Right renal pelvis (tissue), 4 donors: ENCODE results near the gene MEIOB. TPM values are rescaled to one million over a fixed set of nuclear protein-coding genes. Genes with fewer than 3 reads are reported as not detected.

Source experiments
- DNase-seq, 4 donors: peaks; one replicate each; pipeline ENCODE4 v3.0.0-alpha.2; 2013; ENCODE audit warnings: low read depth in 4 of 4, low spot score in 3 of 4, missing footprints in 1 of 4
- polyA plus RNA-seq, 4 donors: library from polyadenylated mRNA; unstranded; fragments of 120-200 nt; gene quantifications; one replicate each; pipeline ENCODE4 v1.2.1, GENCODE V29; 2013; ENCODE audit not compliant: insufficient read length in 4 of 4

MEIOB gene
- polyA plus RNA-seq, 4 donors, result 0.37 to 1.7 (median 1.2) TPM

DNA sequence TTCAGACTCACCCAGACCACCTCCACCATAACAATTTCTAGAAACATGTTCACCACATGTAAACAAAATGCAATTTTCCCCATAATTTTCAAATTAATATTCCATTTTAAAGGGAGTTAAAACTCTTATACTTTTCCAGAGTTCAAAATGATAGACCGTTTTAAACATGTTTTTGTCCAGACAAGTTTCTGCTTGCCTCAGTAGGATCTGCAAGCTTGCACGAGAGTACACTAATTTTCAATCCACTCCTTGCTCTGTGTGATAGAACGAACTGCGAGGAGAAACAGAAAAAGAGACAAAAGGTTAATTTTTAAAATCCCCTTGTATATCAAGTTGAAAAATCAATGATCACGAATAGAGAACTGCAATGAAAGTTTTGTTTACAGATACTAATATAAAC is 37.9 kb downstream of the MEIOB start:
- no peak for DNase-seq

DNA sequence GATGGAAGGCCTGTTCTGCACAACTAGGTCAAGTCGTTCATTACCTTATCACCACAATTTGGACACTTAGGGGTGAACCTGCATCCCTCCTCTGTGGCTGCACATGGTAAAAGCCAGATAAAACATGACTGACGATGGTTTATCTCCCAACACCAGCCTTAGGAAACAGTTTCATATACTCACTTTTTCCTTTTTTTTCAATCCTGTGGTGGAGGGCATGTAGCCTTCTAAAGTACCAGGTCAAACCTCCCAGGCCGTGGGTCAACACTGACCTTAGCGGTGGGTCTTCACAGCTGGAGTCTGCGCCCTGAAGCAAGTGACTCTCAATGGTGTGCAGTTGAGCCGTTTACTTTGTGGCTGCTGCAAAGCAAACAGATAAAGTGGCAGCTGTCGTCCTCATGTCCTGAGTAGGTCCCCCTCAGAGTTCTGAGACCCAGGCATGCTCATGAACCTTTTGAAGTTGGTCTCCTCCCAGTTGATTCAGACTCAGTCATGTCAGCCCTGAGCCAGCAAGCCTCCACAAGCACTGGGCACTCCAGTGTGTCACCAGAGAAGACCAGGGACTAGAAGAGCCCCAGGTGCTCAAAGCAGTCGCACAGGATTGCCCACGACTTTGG is 39.0 kb downstream of the MEIOB start:
- DNase-seq, result no peak

DNA sequence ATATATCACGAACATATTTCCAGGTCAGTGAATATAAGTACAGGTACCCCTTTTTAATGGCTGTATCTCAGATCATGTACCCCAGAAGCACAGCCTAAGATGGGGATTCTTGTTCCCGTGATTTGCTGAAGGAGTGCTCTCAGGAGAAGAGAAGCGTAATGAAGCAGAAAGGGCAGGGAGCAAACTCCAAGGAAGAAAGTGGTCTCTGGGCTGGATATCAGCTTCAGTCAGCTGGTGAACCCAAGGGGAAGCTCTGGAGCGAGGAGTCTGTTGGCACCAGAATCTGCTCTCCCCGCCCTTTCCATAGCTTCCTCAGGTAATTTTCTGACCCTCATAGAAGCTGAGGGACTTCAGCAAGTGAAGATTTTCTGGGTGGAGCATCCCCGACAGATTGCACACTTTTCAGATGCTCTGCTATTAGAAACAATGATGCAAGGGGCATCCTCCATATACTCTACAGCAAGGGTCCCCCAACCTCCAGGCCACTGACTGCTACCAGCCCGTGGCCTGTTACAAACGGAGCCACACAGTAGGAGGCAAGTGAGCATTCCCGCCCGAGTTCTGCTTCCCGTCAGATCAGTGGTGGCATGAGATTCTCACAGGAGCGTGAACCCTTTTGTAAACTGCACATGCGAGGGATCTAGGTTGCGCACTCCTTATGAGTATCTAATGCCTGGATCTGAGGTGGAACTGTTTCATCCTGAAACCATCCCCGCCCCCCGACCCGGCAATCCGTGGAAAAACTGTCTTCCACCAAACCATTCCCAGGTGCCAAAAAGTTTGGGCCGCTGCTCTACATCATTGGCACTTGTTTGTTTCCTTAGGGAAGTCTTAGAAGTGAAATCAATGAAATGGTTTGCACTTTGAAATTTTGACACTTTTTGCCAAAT is 40.5 kb downstream of the MEIOB start:
- no peak for DNase-seq

DNA sequence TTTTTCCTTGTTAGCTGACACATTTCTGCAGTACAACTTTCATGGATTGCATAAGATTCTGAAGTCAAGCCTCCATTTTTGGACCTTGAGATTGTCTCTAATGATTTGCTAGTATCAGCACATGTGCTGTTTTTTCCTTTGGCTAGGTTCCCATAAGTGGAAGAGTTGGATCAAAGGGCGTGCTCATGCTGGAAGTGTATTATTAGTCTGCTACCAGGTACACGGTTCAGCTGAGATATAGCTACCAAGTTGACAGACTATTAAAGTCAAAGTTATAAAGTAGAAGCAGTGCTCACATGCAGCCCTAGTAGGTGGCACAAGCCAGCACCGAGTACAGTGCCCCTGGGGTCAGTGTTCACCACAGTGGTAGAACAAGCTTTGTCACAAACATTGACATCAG is 41.8 kb downstream of the MEIOB start:
- no peak for DNase-seq

DNA sequence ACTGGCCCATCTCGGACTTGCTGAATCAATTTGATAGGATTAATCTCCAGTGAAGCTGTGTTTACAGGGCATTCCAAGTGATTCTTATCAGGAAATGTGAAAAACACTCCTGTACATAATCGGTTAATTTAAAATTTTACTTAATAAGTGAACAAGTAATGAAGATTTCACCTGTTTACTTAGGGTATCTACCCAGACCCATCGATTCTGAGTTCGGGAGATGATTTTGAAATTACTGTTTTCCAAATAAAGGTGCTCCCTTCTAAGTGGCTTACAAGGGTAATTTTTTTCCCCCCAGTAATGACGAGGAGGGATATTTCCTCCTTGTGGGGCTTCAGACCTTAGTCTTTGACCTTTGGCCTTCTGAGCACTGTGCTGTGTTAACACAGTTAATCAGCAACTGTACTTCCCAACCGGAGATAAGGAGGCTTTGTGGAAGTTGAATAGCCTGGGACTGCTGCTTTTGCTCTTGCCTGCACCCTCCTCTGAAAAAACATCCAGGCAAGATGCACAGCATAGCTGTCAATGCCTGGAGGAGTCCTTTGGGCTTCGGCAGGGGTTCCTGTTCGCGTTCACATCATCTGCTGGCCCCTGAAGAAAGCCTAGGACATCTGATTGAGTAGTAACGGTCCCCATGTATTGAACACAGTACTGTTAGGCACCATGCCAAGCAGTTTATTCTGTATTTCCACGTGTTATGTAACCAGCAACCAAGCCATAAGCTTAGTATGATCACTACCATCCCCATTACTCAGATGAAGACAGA is 43.1 kb downstream of the MEIOB start:
- DNase-seq, result no peak

DNA sequence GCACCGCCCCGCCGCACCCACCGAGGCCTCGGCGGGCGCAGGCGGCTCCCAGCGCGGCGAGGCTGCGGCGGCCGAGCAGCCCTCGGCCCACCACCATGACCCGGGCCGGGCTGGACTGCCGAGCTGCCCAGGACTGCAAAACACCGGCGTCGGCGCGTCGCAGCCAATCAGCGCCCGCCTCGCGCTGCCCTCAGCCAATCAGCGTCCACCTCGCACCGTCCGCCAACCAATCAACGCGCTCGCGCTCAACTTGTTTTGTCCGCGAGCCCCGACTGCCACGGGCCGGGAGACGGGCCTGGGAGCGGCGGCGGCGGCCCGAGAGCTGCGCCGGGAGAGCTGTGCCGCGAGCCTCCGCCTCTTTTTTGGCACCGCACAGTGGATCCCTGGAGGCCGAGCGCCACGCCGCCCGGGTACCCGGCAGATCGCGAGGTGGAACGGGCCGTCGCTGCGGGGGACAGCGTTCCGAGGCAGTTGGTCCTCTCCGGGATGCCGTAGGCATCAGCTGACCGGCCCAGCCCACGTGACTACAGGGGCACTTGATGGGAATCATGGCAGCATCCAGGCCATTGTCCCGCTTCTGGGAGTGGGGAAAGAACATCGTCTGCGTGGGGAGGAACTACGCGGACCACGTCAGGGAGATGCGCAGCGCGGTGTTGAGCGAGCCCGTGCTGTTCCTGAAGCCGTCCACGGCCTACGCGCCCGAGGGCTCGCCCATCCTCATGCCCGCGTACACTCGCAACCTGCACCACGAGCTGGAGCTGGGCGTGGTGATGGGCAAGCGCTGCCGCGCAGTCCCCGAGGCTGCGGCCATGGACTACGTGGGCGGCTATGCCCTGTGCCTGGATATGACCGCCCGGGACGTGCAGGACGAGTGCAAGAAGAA is 45.0 kb downstream of the MEIOB start, which contains the start of the genes FAHD1 and HAGH:
TSS of gene FAHD1 (plus strand) at position 516 of the 883 bp plus-strand sequence. CDS start at position 549, 33 bp downstream.
TSS of gene HAGH (minus strand) at position 135 of the 883 bp plus-strand sequence. CDS start at position 97, 38 bp downstream.
- peak; percentile 80 to 93 (median 88) for DNase-seq

DNA sequence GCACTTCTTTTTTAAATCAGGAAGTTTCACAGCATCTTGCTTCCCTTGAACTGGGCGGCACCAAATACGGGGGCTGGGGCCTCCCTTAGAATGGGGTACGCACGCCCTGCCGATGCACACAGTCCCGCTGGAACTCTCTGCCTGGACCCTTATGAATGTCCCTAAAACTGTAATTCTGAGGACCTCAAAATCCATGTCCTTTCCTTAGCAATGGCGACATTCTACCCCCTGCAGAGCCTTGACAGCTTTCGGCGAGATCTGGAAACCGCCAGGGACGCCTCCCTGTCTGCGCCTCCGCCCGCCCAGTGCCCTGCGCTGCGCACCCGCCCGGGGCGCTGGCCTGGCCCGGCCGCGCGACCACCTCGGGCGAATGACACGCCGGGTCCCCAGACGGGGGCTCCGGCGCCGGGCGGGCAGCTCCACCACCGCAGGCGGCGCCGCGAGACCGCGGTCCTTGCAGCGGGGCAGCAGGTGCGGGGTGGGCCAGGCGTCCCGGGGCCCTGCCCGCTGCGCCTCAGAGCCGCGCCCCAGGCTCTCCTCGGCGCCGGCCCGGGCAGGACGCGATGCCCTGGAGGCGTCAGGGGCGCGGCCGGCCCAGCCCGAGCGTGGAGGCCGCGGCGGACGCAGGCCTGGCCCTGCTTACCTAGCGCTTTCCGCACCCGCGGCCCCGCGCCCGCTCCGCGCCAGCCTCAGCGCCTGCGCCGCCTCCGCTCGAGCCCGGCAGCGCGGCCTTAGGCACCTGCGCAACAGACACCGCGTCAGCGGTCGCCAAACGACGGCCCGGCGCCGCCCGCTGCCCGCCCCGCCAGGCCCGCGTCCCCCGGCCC is 45.9 kb downstream of the MEIOB start:
- no peak for DNase-seq

DNA sequence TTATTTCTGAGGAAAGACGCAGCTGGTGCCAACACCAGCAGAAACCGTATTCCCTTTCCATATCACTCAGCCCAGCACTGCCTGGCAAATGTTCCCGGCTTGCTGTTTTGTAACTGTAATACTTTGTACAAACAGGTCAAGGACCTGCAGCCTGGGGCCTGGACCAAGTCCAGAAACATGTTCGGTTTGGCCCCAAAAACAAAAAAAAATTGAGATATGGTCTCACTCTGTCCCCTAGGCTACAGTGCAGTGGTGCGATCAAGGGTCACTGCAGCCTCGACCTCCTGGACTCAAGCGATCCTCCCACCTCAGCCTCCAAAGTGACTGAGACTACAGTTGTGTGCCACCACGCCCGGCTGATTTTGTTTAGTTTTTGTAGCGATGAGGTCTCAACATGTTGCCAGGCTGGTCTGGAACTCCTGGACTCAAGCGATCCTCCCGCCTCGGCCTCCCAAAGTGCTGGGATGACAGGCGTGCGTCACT is 46.5 kb downstream of the MEIOB start:
- no peak for DNase-seq

DNA sequence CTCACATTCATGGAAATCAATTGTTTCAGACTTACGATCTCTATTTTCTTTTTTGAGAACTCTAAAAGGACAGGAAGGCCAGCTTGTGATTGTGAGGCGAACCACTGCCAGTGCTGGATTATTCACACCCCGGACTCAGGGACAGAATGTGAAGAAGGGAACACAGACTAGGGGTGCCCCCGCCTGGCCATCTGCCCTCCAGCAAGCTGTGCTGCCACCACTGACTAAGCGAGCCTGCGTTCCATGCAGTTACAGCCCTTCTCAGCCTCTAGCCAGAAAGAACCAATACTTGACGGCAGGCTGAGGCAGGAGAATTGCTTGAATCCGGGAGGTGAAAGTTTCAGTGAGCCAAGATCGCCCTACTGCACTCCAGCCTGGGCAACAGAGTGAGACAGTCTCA is 48.1 kb downstream of the MEIOB start:
- no peak for DNase-seq

DNA sequence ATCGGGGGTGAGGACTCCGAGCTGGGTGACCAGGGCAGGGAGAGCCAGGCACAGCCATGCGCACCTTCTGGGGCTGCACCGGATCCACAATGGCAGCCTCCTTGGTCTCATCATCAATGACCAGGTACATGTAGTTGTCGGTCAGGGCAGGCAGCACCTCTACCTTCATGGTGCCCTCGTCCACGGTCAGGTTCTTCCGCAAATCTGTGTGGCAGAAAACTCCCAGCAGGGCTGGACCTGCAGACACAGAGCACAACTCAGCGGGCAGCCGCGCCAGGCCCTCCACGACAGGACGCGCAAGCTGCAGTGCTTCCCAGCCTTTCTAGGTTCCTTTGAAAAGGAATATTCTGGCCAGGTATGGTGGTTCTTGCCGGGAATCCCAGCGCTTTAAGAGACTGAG is 49.2 kb downstream of the MEIOB start:
- DNase-seq, result no peak

DNA sequence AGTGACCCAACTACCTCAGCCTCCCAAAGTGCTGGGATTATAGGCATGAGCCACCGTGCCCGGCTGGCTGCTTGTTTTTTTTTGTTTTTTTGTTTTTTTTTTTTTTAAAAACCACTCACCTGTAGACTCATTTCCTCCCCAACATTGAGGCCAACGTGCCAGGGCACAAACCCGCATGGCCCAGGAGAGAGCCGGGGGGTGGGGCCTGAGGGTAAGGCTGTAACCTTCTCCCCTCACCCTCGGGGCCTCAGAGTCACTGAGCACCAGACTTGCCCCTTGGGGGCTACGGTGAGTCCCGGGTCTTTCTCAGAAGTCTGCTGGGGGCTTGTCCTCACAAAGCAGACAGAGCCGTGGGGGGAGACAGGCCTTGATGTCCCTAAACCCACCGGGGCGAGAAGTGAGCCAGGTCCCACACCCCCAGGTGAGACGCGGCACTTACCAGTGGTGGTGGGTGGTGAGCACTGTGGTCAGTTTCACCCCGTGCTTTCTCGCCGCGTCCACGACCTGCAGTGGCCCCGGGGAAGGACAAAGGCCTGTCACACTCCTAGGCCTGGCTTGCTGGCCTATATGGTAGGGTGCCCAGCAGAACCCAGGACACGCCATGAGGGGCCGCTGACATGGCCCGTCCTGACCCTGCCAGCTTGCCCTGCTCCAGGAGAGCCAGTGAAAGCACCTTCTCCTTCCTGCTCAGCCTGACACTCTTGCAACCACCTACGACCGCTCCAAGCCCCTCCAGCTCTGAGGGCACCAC is 49.9 kb downstream of the MEIOB start:
- no peak for DNase-seq

DNA sequence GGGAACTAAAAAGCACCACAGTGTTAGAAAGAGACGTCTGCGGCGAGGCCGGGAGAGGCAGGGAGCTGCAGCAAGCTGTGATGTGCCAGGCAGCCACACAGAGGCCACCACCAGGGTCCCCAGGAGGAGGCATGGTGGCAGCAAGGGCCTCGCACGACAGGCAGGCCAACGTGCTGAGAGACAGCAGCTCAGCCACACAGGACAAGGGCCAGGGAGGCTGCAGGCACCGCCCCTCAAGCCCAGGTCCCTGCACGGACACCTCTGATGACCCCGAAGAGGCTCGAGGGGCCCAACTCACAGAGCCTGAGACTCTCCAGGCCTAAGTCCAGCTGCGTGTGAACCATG is 51.0 kb downstream of the MEIOB start:
- no peak for DNase-seq

DNA sequence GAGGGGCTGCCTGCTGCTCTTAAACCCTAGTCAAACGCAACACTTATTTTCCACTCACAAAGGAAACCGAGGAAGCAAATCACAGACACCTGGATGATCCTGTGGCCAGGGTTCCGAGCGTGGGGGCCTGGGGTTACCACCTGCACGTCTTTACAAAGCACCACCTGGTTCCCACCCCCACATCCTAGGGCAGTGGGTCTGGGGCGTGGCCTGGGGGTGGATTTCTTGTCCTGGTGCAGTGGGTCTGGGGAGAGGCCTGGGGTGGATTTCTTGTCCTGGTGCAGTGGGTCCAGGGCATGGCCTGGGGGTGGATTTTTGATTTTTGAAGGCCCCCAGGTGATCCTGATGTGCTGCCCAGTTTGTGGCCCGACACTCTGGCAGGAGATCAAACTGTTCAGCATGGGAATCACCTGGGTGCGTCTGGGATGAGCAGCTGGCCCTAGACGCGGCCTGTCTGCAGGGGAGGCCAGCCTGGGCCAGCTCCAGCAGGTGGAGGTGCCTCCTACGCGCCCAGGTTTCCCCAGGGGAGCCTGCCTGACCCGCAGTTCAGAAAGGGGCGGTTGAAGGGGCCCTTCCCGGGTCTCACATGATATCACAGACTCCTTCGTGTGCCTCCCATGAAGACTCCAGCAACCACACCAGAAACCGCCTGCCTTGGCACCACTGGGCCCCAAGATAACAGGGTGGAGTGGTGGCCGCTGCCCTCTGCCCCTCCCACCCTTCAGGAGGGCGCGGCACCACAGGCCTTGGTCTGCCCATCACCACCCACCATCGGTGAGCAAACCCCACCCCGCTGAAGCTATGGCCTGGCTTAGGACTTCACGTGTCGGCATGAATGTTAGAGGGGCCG is 51.6 kb downstream of the MEIOB start:
- no peak for DNase-seq

DNA sequence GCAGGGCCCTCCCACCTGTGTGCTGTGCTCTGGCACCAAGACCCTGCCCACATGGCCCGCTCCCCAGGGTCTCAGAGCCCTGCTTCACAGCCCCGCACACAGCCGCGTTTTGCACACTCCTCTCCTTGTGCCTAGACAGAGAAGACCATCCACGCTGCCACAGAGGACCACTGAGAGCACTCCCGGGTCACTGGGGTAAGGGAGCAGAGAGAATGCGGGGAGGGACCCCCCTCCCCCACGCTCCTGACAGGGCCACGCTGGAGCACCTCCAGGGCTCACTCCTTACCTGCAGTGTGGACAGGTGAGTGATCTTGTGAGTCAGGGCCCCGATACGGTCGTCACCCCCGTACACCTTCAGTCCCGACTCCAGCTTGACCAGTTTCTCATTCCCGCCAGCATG is 52.4 kb downstream of the MEIOB start:
- no peak for DNase-seq

DNA sequence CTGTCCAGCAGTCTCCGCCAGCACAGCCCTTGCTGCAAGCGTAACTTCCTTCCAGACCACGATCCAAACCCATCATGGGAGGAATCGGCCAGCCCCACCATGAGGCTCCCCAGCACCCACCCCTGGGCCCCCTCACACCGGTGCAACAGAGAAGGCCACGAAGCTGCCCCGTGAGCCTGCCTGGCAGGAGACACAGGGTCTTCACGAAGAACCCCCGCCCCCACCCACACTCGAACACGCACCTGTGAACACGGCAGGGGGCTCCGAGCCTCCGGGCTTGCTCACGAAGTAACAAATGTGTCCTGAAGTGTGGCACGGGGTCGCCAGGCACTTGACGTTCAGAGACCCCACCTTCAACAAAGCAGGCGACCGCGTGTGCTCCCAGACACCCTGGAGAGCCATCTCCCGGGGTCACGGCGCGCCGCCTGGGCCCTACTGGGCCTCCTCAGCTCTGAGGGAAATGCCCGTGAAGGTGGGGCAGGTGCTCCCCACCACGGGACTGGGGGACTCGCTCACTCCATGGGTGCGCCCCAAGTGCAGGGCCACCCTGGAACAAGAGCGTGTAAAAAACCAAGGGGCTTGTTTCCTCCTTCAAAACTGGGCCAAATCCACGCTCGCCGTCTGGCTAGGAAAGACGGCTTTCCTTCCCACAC is 53.0 kb downstream of the MEIOB start:
- no peak for DNase-seq

DNA sequence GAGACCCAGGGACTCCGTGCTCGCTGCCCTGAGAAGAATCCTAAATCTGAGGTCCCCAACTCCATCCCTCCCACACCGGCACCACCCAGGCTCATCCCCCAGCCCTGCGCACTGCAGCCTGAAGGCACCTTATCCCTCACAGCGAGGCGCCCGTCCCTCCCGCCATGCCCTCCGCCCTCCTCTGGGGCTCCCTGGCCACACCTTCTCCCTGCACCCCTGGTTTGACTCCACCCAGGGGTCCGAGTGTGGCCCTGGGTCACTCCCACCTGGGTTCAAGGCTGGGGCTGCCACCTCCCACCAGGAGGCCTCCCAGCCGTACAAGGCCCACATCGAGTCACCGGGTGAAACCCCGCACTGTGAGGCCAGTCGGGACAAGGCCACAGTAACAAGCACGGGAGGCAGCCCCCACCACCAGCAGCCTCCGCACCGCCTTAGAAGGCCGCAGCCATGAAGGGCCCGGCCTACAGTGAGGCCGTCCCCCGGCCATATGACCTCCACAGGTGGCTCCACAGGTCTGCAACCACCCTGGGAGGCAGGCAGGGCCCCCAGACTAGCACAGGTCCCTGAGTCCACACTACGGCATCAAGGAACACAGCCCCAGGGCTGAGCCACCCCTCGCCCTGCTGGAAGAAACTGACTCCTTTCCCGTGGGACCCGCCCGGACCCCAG is 53.6 kb downstream of the MEIOB start:
- DNase-seq, result no peak

DNA sequence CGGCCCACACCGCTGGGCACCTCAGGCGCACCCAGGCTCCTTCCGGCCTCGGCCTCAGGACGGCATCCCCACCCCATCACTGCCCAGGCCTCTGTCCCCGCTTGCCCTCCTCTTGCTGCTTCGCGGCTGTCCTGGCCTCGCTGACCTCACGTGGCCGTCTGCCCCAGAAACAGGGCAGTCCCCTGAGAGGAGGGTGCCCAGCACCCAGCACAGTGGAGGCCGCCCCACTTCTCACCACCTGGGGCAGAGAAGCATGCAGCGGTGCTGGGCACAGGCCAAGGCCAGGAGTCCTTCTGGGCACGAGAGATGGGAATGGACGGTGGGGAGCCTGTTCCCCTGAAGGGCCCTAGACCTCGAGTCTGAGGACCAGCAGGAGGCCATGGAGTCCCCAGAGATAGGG is 54.2 kb downstream of the MEIOB start:
- DNase-seq, result no peak
